Measurements from ENCODE around the gene ITM2B. TPM values are rescaled to one million over a fixed set of nuclear protein-coding genes. Genes with fewer than 3 reads are reported as not detected.

Gene ITM2B
- total and polyA plus RNA-seq, 2 experiments from 2014 or later = 139 to 318 TPM

DNA sequence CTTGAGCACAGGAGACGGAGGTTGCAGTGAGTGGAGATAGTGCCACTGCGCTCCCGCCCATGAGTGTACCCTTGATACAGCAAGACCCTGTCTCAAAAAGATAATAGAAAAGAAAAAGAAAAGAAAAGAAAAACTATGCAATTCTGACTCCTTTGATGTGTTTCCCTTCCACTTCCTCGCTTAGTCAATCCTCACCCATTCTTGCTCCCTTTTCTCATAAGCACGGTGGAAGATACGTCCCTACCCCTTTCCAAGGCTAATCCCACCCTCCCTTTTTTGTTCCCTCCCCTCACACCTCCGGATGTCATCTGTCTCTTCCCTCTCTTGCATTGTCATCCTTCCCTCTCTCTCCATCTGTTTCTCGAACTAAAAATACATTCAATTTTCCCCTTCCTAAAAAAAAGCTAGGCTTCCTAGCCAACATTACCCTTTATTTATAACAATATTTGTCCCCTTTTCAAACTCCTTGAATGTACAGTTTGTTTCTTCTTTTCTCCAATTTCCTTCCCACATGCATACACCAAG, 40.5 kb upstream of the ITM2B start:
- H3K27me3 ChIP-seq (ENCODE audit: insufficient read depth) = no peaks in the 10 kb centered on the region
- no peaks in the 10 kb centered on the region for H3K36me3 ChIP-seq (ENCODE audit: insufficient read depth)
- peaks cover 6% of the 10 kb centered on the region; the same call in 2 of the 3 replicates for H3K4me1 Mint-ChIP-seq
- no peak overlapping the region for H3K27ac ChIP-seq (ENCODE audit: low read depth)
- TF ChIP-seq NANOG (IDR thresholded peaks at IDR 0.05; ENCODE audit: borderline replicate concordance) = no peak
- TF ChIP-seq POLR2AphosphoS5 (IDR thresholded peaks at IDR 0.05; ENCODE audit: low read depth) = no peak
- TF ChIP-seq JUNB (IDR thresholded peaks at IDR 0.05; ENCODE audit: unreplicated experiment) = no peak
- TF ChIP-seq, protein P1, sequence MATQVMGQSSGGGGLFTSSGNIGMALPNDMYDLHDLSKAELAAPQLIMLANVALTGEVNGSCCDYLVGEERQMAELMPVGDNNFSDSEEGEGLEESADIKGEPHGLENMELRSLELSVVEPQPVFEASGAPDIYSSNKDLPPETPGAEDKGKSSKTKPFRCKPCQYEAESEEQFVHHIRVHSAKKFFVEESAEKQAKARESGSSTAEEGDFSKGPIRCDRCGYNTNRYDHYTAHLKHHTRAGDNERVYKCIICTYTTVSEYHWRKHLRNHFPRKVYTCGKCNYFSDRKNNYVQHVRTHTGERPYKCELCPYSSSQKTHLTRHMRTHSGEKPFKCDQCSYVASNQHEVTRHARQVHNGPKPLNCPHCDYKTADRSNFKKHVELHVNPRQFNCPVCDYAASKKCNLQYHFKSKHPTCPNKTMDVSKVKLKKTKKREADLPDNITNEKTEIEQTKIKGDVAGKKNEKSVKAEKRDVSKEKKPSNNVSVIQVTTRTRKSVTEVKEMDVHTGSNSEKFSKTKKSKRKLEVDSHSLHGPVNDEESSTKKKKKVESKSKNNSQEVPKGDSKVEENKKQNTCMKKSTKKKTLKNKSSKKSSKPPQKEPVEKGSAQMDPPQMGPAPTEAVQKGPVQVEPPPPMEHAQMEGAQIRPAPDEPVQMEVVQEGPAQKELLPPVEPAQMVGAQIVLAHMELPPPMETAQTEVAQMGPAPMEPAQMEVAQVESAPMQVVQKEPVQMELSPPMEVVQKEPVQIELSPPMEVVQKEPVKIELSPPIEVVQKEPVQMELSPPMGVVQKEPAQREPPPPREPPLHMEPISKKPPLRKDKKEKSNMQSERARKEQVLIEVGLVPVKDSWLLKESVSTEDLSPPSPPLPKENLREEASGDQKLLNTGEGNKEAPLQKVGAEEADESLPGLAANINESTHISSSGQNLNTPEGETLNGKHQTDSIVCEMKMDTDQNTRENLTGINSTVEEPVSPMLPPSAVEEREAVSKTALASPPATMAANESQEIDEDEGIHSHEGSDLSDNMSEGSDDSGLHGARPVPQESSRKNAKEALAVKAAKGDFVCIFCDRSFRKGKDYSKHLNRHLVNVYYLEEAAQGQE (IDR thresholded peaks at IDR 0.05; ENCODE audit: unreplicated experiment) = no peak
- no peak for TF ChIP-seq CREB1 (CRISPR knock-in tag; IDR thresholded peaks at IDR 0.05; ENCODE audit: low read depth)
- no peak for TF ChIP-seq ZNF331 (CRISPR knock-in tag; IDR thresholded peaks at IDR 0.05; ENCODE audit: low read depth)
- peaks cover 3% of the 10 kb centered on the region; the same call in 1 of the 3 replicates for H3K9me3 Mint-ChIP-seq
- no peak overlapping the region for H3K4me3 ChIP-seq
- 0 out of 2 replicates have a peak, but pooled peaks cover under 1% of the 10 kb centered on the region for H3K4me1 ChIP-seq (ENCODE audit: insufficient read depth)
- DNase-seq (ENCODE audit: low spot score) = peak; percentile 7
- H3K36me3 Mint-ChIP-seq (ENCODE audit: low read depth) = no peaks in the 10 kb centered on the region
- no peak overlapping the region for H3K4me2 ChIP-seq
- no peak overlapping the region for H3K4me3 Mint-ChIP-seq
- H3K27ac Mint-ChIP-seq = no peak overlapping the region
- ATAC-seq = no peak
- no peaks in the 10 kb centered on the region for H3F3A ChIP-seq (replicated peaks; ENCODE audit: low read depth)
- no peaks in the 10 kb centered on the region for H3K9me2 ChIP-seq (ENCODE audit: insufficient read depth)
- no peaks in the 10 kb centered on the region for H4K20me1 ChIP-seq (replicated peaks; ENCODE audit: insufficient read depth)
- no peaks in the 10 kb centered on the region for H3K79me2 ChIP-seq (replicated peaks; ENCODE audit: insufficient read depth)
- peak overlapping the region; percentile 76 for H2AFZ ChIP-seq
- H3K27me3 Mint-ChIP-seq (ENCODE audit: insufficient read depth, low read depth, poor library complexity) = no peaks in the 10 kb centered on the region

DNA sequence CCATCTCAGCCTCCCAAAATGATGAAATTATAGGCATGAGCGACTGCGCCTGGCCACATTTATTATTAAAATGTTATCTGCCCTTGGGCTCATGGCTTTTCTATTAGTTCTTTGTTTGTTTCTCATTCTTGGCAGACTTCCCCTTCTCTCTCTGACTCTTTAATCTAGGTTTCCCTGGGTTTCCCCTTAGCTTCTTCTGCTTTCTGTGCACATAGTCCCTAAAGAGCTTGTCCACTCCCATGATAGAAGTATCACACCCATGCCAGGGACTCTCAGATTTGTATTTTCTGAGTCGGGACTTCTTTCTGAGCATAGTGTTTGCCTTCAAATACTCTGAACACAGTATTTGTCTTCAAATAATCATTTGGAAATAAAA, 38.6 kb upstream of the ITM2B start:
- no peak overlapping the region for H3K4me3 Mint-ChIP-seq
- DNase-seq (ENCODE audit: low spot score) (no peak), ATAC-seq (no peak)
- H2AFZ ChIP-seq = 0 out of 2 replicates have a peak overlapping the region, but pooled peaks have one; percentile 56
- H3F3A ChIP-seq (replicated peaks; ENCODE audit: low read depth) = no peaks in the 10 kb centered on the region
- no peaks in the 10 kb centered on the region for H4K20me1 ChIP-seq (replicated peaks; ENCODE audit: insufficient read depth)
- H3K9me3 Mint-ChIP-seq = peaks cover 3% of the 10 kb centered on the region; the same call in 1 of the 3 replicates
- H3K4me2 ChIP-seq = no peak overlapping the region
- H3K79me2 ChIP-seq (replicated peaks; ENCODE audit: insufficient read depth) = no peaks in the 10 kb centered on the region
- H3K36me3 Mint-ChIP-seq (ENCODE audit: low read depth) = no peaks in the 10 kb centered on the region
- no peaks in the 10 kb centered on the region for H3K4me1 ChIP-seq (ENCODE audit: insufficient read depth)
- no peak overlapping the region for H3K27ac Mint-ChIP-seq
- H3K27me3 ChIP-seq (ENCODE audit: insufficient read depth) = no peaks in the 10 kb centered on the region
- no peak overlapping the region for H3K4me3 ChIP-seq
- H3K9me2 ChIP-seq (ENCODE audit: insufficient read depth) = no peaks in the 10 kb centered on the region
- H3K4me1 Mint-ChIP-seq = no peaks in the 10 kb centered on the region
- H3K36me3 ChIP-seq (ENCODE audit: insufficient read depth) = no peaks in the 10 kb centered on the region
- no peak overlapping the region for H3K27ac ChIP-seq (ENCODE audit: low read depth)
- H3K27me3 Mint-ChIP-seq (ENCODE audit: insufficient read depth, low read depth, poor library complexity) = no peaks in the 10 kb centered on the region
- TF ChIP-seq, protein P2, sequence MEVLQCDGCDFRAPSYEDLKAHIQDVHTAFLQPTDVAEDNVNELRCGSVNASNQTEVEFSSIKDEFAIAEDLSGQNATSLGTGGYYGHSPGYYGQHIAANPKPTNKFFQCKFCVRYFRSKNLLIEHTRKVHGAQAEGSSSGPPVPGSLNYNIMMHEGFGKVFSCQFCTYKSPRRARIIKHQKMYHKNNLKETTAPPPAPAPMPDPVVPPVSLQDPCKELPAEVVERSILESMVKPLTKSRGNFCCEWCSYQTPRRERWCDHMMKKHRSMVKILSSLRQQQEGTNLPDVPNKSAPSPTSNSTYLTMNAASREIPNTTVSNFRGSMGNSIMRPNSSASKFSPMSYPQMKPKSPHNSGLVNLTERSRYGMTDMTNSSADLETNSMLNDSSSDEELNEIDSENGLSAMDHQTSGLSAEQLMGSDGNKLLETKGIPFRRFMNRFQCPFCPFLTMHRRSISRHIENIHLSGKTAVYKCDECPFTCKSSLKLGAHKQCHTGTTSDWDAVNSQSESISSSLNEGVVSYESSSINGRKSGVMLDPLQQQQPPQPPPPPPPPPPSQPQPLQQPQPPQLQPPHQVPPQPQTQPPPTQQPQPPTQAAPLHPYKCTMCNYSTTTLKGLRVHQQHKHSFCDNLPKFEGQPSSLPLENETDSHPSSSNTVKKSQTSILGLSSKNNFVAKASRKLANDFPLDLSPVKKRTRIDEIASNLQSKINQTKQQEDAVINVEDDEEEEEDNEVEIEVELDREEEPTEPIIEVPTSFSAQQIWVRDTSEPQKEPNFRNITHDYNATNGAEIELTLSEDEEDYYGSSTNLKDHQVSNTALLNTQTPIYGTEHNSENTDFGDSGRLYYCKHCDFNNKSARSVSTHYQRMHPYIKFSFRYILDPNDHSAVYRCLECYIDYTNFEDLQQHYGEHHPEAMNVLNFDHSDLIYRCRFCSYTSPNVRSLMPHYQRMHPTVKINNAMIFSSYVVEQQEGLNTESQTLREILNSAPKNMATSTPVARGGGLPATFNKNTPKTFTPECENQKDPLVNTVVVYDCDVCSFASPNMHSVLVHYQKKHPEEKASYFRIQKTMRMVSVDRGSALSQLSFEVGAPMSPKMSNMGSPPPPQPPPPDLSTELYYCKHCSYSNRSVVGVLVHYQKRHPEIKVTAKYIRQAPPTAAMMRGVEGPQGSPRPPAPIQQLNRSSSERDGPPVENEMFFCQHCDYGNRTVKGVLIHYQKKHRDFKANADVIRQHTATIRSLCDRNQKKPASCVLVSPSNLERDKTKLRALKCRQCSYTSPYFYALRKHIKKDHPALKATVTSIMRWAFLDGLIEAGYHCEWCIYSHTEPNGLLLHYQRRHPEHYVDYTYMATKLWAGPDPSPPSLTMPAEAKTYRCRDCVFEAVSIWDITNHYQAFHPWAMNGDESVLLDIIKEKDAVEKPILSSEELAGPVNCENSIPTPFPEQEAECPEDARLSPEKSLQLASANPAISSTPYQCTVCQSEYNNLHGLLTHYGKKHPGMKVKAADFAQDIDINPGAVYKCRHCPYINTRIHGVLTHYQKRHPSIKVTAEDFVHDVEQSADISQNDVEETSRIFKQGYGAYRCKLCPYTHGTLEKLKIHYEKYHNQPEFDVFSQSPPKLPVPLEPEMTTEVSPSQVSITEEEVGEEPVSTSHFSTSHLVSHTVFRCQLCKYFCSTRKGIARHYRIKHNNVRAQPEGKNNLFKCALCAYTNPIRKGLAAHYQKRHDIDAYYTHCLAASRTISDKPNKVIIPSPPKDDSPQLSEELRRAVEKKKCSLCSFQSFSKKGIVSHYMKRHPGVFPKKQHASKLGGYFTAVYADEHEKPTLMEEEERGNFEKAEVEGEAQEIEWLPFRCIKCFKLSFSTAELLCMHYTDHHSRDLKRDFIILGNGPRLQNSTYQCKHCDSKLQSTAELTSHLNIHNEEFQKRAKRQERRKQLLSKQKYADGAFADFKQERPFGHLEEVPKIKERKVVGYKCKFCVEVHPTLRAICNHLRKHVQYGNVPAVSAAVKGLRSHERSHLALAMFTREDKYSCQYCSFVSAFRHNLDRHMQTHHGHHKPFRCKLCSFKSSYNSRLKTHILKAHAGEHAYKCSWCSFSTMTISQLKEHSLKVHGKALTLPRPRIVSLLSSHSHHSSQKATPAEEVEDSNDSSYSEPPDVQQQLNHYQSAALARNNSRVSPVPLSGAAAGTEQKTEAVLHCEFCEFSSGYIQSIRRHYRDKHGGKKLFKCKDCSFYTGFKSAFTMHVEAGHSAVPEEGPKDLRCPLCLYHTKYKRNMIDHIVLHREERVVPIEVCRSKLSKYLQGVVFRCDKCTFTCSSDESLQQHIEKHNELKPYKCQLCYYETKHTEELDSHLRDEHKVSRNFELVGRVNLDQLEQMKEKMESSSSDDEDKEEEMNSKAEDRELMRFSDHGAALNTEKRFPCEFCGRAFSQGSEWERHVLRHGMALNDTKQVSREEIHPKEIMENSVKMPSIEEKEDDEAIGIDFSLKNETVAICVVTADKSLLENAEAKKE (CRISPR knock-in tag; IDR thresholded peaks at IDR 0.05) = no peak
- TF ChIP-seq JUNB (IDR thresholded peaks at IDR 0.05; ENCODE audit: unreplicated experiment) (no peak), ZNF114 (CRISPR knock-in tag; IDR thresholded peaks at IDR 0.05) (no peak), ZNF331 (CRISPR knock-in tag; IDR thresholded peaks at IDR 0.05; ENCODE audit: low read depth) (no peak)
- TF ChIP-seq, protein P3, sequence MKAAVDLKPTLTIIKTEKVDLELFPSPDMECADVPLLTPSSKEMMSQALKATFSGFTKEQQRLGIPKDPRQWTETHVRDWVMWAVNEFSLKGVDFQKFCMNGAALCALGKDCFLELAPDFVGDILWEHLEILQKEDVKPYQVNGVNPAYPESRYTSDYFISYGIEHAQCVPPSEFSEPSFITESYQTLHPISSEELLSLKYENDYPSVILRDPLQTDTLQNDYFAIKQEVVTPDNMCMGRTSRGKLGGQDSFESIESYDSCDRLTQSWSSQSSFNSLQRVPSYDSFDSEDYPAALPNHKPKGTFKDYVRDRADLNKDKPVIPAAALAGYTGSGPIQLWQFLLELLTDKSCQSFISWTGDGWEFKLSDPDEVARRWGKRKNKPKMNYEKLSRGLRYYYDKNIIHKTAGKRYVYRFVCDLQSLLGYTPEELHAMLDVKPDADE (IDR thresholded peaks at IDR 0.05) = no peak

Measured in GM23338 (cell line).